Activated CD8-positive, alpha-beta memory T cell treated with anti-CD3 and anti-CD28 coated beads for 4 hours (primary cell): ENCODE results near the gene GCNT2.
"Not testable (repeated sequence)": the region's sequence is repeated elsewhere in the genome, so short reads cannot be mapped to it uniquely, and the experiment has no call there.

ENCODE experiments used
- DNase-seq, 2 donors: peaks; one replicate each; pipeline ENCODE4 v3.0.0-alpha.2; 2020; ENCODE audit warnings: low read depth in 2 of 2

GCNT2 gene

GRCh38 chr6:10521104-10521808 lies at the start of gene GCNT2:
Gene GCNT2, plus strand, starts transcription at chr6:10521351. Its CDS starts 7,561 bp downstream, at chr6:10528912.
- no peak for DNase-seq

- no peak for DNase-seq
Observed at GRCh38 chr6:10472634-10473033, 48.5 kb upstream of the GCNT2 start.

GRCh38 chr6:10478187-10479040 lies 42.7 kb upstream of the GCNT2 start:
- DNase-seq: no peak

- no peak for DNase-seq
Observed at GRCh38 chr6:10479939-10480700, 41.0 kb upstream of the GCNT2 start.

GRCh38 chr6:10481101-10481500 lies 40.0 kb upstream of the GCNT2 start:
- DNase-seq: no peak

GRCh38 chr6:10482636-10483257 lies 38.4 kb upstream of the GCNT2 start:
- no peak for DNase-seq

- no peak for DNase-seq
Observed at GRCh38 chr6:10484912-10485311, 36.2 kb upstream of the GCNT2 start.

- no peak for DNase-seq
Observed at GRCh38 chr6:10485406-10485805, 35.7 kb upstream of the GCNT2 start.

- no peak for DNase-seq
Observed at GRCh38 chr6:10486215-10486614, 34.9 kb upstream of the GCNT2 start.

- DNase-seq: not testable (repeated sequence)
Observed at GRCh38 chr6:10486944-10487588, 34.1 kb upstream of the GCNT2 start.

GRCh38 chr6:10487668-10488327 lies 33.4 kb upstream of the GCNT2 start:
- no peak for DNase-seq

- no peak for DNase-seq
Observed at GRCh38 chr6:10491463-10491862, 29.7 kb upstream of the GCNT2 start.

- not testable (repeated sequence) for DNase-seq
Observed at GRCh38 chr6:10491905-10492304, 29.2 kb upstream of the GCNT2 start.

- DNase-seq: no peak
Observed at GRCh38 chr6:10495029-10495428, 26.1 kb upstream of the GCNT2 start.

GRCh38 chr6:10505529-10505928 lies 15.6 kb upstream of the GCNT2 start:
- DNase-seq: no peak

- DNase-seq: no peak
Observed at GRCh38 chr6:10507298-10507697, 13.9 kb upstream of the GCNT2 start.

- DNase-seq: no peak
Observed at GRCh38 chr6:10507715-10508114, 13.4 kb upstream of the GCNT2 start.

GRCh38 chr6:10510592-10511367 lies 10.4 kb upstream of the GCNT2 start:
- DNase-seq: no peak

GRCh38 chr6:10511477-10511876 lies 9.7 kb upstream of the GCNT2 start:
- DNase-seq: no peak

- no peak for DNase-seq
Observed at GRCh38 chr6:10513544-10513943, 7.6 kb upstream of the GCNT2 start.
